A549 (cell line): ENCODE results near the gene BZW1.

ENCODE experiments used
- BHLHE40 ChIP-seq: IDR thresholded peaks from 2 replicates; pipeline ENCODE4 v1.6.1; 2012; ENCODE audit warnings: low read depth, low read length, inconsistent platforms
- HOXB13 ChIP-seq: fragments of 250-450 bp; sonication (Bioruptor Pico); IDR thresholded peaks from 2 replicates; pipeline ENCODE4 v1.5.0; 2020; ENCODE audit warnings: low read depth, mild to moderate bottlenecking, moderate library complexity
- MAZ ChIP-seq: fragments of 150-350 bp; IDR thresholded peaks from 2 replicates; pipeline ENCODE4 v1.6.1; 2014; ENCODE audit warnings: antibody characterized with exemption, low read depth, low read length, borderline replicate concordance
- POLR2A ChIP-seq: IDR thresholded peaks from 2 replicates; pipeline ENCODE4 v1.6.1; 2012; ENCODE audit warnings: mild to moderate bottlenecking, low read length
- RAD21 ChIP-seq, 2 experiments: fragments of >200 bp in 1 of 2; sonication (Bioruptor Twin) in 1 of 2; formaldehyde crosslinking in 1 of 2; IDR thresholded peaks in 1 of 2; conservative IDR thresholded peaks in 1 of 2; 2 replicates in 1 of 2; 3 replicates in 1 of 2; pipeline ENCODE4 v1.6.1; 2012 to 2018; ENCODE audit warnings: inconsistent platforms in 1 of 2
- TF ChIP-seq, protein P1 (sequence below): fragments of >200 bp; sonication (Bioruptor Twin); formaldehyde crosslinking; IDR thresholded peaks from 3 replicates; pipeline ENCODE4 v1.5.1; 2016
- TF ChIP-seq, protein P2 (sequence below): IDR thresholded peaks from 2 replicates; pipeline ENCODE4 v1.6.1; 2012
- TF ChIP-seq, protein P3 (sequence below): fragments of >200 bp; sonication (Bioruptor Twin); formaldehyde crosslinking; IDR thresholded peaks from 3 replicates; pipeline ENCODE4 v1.6.1; 2016
- TF ChIP-seq, protein P4 (sequence below): IDR thresholded peaks from 2 replicates; pipeline ENCODE4 v1.6.1; 2012

DNA sequence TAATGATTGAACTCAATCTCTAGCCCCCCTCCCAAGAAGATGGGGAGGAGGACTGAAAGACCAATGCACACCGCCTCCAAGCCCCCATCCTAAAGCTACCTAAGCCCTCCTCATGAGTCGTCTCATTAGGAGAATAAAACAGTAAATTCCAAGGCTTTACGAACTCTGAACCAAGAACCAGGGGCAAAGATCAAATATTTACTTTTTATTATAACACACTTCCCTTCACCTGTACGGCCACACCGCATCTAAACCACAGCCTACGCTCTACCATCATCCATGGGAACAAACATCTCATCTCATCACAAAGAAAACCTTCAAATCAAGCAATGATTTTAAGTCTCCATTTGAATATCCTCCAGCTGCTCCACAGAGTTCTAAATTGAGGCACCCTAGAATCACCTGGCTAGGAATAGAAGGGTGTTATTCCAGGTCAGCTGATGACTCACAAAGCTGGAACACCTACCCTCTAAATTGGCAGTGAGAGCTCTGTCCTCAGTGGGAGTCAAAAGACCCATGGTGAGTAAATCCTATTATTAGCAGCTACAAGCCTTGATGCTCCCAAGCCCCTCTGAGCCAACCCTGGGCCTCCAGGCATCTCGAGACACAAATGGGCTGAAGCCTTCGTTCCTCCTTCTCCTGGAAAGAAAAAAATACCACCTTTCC is 45.6 kb upstream of the BZW1 start:
- TF ChIP-seq, protein P1, sequence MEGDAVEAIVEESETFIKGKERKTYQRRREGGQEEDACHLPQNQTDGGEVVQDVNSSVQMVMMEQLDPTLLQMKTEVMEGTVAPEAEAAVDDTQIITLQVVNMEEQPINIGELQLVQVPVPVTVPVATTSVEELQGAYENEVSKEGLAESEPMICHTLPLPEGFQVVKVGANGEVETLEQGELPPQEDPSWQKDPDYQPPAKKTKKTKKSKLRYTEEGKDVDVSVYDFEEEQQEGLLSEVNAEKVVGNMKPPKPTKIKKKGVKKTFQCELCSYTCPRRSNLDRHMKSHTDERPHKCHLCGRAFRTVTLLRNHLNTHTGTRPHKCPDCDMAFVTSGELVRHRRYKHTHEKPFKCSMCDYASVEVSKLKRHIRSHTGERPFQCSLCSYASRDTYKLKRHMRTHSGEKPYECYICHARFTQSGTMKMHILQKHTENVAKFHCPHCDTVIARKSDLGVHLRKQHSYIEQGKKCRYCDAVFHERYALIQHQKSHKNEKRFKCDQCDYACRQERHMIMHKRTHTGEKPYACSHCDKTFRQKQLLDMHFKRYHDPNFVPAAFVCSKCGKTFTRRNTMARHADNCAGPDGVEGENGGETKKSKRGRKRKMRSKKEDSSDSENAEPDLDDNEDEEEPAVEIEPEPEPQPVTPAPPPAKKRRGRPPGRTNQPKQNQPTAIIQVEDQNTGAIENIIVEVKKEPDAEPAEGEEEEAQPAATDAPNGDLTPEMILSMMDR, result no peak
- TF ChIP-seq POLR2A, result no peak
- TF ChIP-seq, protein P2, sequence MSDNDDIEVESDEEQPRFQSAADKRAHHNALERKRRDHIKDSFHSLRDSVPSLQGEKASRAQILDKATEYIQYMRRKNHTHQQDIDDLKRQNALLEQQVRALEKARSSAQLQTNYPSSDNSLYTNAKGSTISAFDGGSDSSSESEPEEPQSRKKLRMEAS, result no peak
- TF ChIP-seq, protein P3, sequence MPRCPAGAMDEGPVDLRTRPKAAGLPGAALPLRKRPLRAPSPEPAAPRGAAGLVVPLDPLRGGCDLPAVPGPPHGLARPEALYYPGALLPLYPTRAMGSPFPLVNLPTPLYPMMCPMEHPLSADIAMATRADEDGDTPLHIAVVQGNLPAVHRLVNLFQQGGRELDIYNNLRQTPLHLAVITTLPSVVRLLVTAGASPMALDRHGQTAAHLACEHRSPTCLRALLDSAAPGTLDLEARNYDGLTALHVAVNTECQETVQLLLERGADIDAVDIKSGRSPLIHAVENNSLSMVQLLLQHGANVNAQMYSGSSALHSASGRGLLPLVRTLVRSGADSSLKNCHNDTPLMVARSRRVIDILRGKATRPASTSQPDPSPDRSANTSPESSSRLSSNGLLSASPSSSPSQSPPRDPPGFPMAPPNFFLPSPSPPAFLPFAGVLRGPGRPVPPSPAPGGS, result no peak
- TF ChIP-seq RAD21 (conservative IDR thresholded peaks at IDR 0.05 in 1 of 2, IDR thresholded peaks at IDR 0.05 in 1 of 2), result no peak; a peak in 1 of 5 replicates
- no peak for TF ChIP-seq BHLHE40
- TF ChIP-seq, protein P4, sequence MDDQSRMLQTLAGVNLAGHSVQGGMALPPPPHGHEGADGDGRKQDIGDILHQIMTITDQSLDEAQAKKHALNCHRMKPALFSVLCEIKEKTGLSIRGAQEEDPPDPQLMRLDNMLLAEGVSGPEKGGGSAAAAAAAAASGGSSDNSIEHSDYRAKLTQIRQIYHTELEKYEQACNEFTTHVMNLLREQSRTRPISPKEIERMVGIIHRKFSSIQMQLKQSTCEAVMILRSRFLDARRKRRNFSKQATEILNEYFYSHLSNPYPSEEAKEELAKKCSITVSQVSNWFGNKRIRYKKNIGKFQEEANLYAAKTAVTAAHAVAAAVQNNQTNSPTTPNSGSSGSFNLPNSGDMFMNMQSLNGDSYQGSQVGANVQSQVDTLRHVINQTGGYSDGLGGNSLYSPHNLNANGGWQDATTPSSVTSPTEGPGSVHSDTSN, result no peak
- TF ChIP-seq HOXB13 (CRISPR knock-in tag), result no peak
- TF ChIP-seq MAZ, result no peak
